Measurements from ENCODE around the gene ARMC12. TPM values are rescaled to one million over a fixed set of nuclear protein-coding genes. Genes with fewer than 3 reads are reported as not detected.

ARMC12 gene
- total and polyA plus RNA-seq, 10 of the 15 experiments (the other 5 are each of a cell fraction or from before 2014, with no cell fraction given) = 0.10 to 1.6 (median 0.62) TPM

DNA sequence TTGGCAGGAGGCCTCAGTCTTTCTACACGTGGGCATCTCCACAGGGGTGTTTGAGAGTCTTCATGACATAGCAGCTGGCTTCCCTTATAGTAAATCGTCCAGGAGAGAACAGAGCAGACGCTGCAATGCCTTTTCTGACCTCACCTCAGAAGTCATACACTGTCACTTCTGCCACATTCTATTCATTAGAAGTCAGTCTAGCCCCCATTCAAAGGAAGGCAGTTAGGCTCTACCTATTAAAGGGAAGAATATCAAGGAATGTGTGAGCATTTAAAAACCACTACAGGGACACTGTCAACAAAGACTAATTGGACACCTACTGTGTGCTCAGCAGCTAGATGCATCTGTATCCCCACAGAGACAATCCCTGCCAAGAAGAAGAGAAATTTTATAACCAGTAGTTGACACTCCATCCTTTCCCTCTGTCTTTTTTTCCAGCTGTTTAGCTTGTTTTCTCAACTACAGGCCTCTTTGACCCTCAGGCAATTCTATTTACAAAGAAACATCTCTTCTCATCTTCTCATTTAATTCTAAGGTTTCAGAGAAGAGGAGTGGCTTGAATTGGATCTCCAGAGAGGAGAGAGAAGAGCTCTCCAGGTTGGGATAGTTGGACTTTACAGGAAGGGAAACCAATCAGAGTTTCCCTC, 18.6 kb downstream of the ARMC12 start:
- ChIA-PET SMC1A (ENCODE audit: uncharacterized antibody, unreplicated experiment) (interaction anchor here (0.6 to 1.0 kb wide), 4 partner anchors 42 to 411 kb away, joined by 3 to 4 read pairs (median 3); no protein-coding TSS in a partner anchor), POLR2A (no interaction called here), CTCF (interaction anchor here (1.3 kb wide), 1 partner anchor 18 kb away, joined by 4 read pairs; the partner anchor contains the start of gene ARMC12), RAD21 (ENCODE audit: unreplicated experiment) (interaction anchor here (1.6 kb wide), 1 partner anchor 18 kb away, joined by 7 read pairs; the partner anchor contains the start of gene ARMC12)
- Histone ChIP-seq H3K27me3 (replicated peaks in 1 of 2; ENCODE audit: control insufficient read depth in 2 of 2, insufficient read depth in 2 of 2, low read length in 1 of 2) (no peaks in the 10 kb centered on the region), H3K36me3 (ENCODE audit: control insufficient read depth in 2 of 2, insufficient read depth in 2 of 2, low read length in 1 of 2) (no peaks in the 10 kb centered on the region), H2AFZ (ENCODE audit: control insufficient read depth, low read depth, low read length) (no peak overlapping the region), H3K4me1 (ENCODE audit: control insufficient read depth, insufficient read depth, low read length) (peaks cover 25% of the 10 kb centered on the region), H3K9me3 (replicated peaks; ENCODE audit: control insufficient read depth, insufficient read depth, low read length) (peaks cover 7% of the 10 kb centered on the region), H3K4me2 (ENCODE audit: control insufficient read depth, insufficient read depth) (no peak overlapping the region), H3K27ac (ENCODE audit: control insufficient read depth, insufficient read depth) (no peak overlapping the region), H3K79me2 (ENCODE audit: control insufficient read depth, insufficient read depth, low read length) (no peaks in the 10 kb centered on the region), H4K20me1 (ENCODE audit: control insufficient read depth, insufficient read depth) (no peaks in the 10 kb centered on the region), H3K4me3 (no peak overlapping the region), H3K9ac (ENCODE audit: control insufficient read depth, insufficient read depth, low read length) (no peak overlapping the region)
- intact Hi-C loops (cut with micrococcal nuclease; ENCODE audit: unreplicated experiment) (no loop called here), in situ Hi-C loops (cut with MboI) (no loop called here)
- 12% methylated on average over 3 of the region's 3 CpGs for WGBS (ENCODE audit: insufficient coverage, insufficient replicate concordance, low lambda C conversion rate, missing lambda C conversion rate)
- FAIRE-seq = no peak
- no peak for DNase-seq (ENCODE audit: low read depth, low spot score)
- no peak for TF ChIP-seq RUNX3 (IDR thresholded peaks at IDR 0.05; ENCODE audit: low read length)
- no peak for TF ChIP-seq TBL1XR1 (IDR thresholded peaks at IDR 0.05; ENCODE audit: low read depth, low read length)
- TF ChIP-seq FOXK2 (IDR thresholded peaks at IDR 0.05) = no peak
- TF ChIP-seq RELA (IDR thresholded peaks at IDR 0.05; ENCODE audit: borderline replicate concordance, partially characterized antibody) = no peak
- TF ChIP-seq NFIC (IDR thresholded peaks at IDR 0.05; ENCODE audit: low read depth, low read length) = no peak
- no peak for TF ChIP-seq PML (IDR thresholded peaks at IDR 0.05; ENCODE audit: low read length)
- TF ChIP-seq NR2C2 (IDR thresholded peaks at IDR 0.05; ENCODE audit: borderline replicate concordance, control insufficient read depth, insufficient read length, low read depth) = no peak
- no peak for ATAC-seq
- no TSS peak for BruUV-seq (replicated peaks)

Data from GM12878 (cell line).